Astrocyte of the hippocampus (primary cell): ENCODE measurements around the gene ARHGEF11.

ENCODE experiments used
- DNase-seq: peaks from one replicate; pipeline ENCODE4 v3.0.0; 2011; ENCODE audit warnings: low read depth, low spot score

ARHGEF11 gene

GRCh38 chr1:156896490-156897033, 149.0 kb downstream of the ARHGEF11 start:
- DNase-seq = peak; percentile 95

- peak; percentile 52 for DNase-seq
Measured at GRCh38 chr1:156895927-156896326, 149.6 kb downstream of the ARHGEF11 start.

GRCh38 chr1:156895455-156895812, 150.1 kb downstream of the ARHGEF11 start:
- no peak for DNase-seq

- no peak for DNase-seq
Measured at GRCh38 chr1:156894711-156895454, 150.7 kb downstream of the ARHGEF11 start.

- DNase-seq = peak; percentile 49
Measured at GRCh38 chr1:156894001-156894400, 151.5 kb downstream of the ARHGEF11 start.

- peak; percentile 56 for DNase-seq
Measured at GRCh38 chr1:156893048-156893953, 152.2 kb downstream of the ARHGEF11 start, which contains the start of gene PEAR1. PEAR1 (plus strand) TSS chr1:156893718; CDS start chr1:156903927, 10,209 bp downstream.

- DNase-seq = peak; percentile 96
Measured at GRCh38 chr1:156892190-156893047, 153.1 kb downstream of the ARHGEF11 start.

- DNase-seq = peak; percentile 89
Measured at GRCh38 chr1:156889802-156890580, 155.6 kb downstream of the ARHGEF11 start.

- no peak for DNase-seq
Measured at GRCh38 chr1:156887734-156888133, 157.8 kb downstream of the ARHGEF11 start.

GRCh38 chr1:156887317-156887716, 158.2 kb downstream of the ARHGEF11 start:
- DNase-seq = no peak

GRCh38 chr1:156886583-156887281, 158.8 kb downstream of the ARHGEF11 start:
- no peak for DNase-seq

- no peak for DNase-seq
Measured at GRCh38 chr1:156885880-156886355, 159.6 kb downstream of the ARHGEF11 start.

GRCh38 chr1:156885314-156885713, 160.2 kb downstream of the ARHGEF11 start:
- no peak for DNase-seq
